Measurements from ENCODE around the gene KLHL3. TPM values are rescaled to one million over a fixed set of nuclear protein-coding genes. Genes with fewer than 3 reads are reported as not detected.

The KLHL3 gene
- total RNA-seq, 1 donor from 2014 or later, result 16.8 TPM

- no peak for DNase-seq (ENCODE audit: low spot score)
Measured at GRCh38 chr5:137582218-137582617, 153.7 kb downstream of the KLHL3 start.

GRCh38 chr5:137581776-137582175, 154.1 kb downstream of the KLHL3 start:
- no peak for DNase-seq (ENCODE audit: low spot score)

DNA sequence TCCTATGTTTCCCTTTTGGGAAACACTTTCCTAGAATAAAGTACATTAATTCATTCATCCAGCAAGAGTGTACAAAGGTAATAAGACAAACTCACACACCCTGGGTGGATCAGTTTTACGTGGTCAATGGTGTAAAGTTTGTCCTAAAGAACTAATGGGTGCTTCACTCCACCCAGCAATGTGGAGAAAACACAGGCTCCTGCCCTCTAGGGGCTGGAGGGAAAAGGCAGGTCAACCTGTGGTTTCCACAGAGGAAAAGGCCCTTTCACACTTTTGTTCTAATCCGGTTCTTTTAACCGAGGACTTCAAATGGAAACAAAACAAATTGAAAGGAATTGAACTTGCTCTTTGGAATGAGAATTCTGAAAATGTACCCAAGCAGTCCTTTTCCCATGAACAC, 155.9 kb downstream of the KLHL3 start:
- DNase-seq (ENCODE audit: low spot score), result no peak

- no peak for DNase-seq (ENCODE audit: low spot score)
Measured at GRCh38 chr5:137575847-137576246, 160.0 kb downstream of the KLHL3 start.

DNA sequence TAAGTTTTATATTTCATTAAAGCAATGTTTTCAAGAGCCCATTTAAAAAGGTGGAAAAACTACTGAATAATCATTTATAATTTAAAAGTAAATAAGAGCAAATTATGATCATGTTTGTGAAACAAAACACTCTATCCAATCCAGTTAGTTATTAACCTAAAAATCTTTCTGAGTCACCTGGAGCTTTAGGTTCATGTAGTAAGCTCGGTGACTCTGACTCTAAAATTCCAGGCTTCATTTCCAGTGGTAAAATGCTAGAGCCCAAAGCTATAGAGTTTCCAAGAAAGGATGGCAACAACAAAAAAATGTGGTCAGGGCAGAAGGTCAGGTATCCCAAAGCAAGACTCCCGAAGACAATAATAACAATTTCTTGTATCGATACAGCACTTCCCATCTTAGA, 160.7 kb downstream of the KLHL3 start:
- DNase-seq (ENCODE audit: low spot score), result no peak

DNA sequence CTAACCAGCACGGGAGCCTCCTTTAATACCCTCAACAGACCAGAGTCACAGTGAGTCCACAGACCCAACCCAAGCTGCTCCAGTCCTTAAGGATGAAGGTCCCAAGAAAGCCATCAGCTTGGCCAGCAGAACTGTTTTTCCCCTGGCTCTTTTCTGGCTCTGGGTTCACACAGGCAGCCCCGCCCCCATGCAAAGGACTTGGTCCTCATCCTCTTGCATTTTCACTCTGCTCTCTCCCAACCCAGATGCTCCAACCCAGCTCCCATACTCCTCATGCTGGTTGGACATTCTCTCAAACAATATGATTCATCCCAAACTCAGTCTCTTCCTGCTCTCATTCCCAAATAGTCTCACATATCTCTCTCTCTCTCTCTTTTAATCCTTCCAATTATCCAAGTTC, 162.5 kb downstream of the KLHL3 start:
- no peak for DNase-seq (ENCODE audit: low spot score)

DNA sequence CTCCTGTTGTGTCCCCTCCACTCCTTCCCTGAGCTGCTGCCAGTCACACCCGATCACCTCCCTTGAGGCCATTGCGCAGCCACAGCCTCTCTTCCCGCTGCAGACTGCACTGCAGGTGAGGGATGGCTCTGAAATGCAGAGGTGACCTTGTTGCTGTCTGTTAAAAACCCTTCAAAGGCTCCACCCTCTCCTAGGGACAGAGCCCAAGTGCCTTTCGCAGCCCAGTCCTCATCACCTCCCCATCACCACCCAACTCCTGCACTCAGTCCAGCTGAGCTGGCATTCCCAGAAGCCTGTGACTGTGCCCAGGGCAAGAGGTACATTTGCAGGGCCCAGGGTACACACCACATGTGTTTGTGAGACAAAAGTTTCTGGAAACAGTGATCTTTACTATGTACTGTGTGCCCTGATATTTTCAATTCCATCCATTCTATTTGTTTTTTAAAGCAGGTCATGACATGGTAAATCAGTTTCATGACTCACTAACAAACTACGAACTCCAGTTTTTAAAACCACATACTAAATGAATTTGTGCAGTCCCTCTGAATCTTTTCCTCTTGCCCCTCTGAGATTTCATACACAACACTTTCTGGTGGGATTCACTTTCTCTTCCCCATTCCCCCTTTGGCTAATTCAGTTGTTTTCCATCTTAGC, 163.7 kb downstream of the KLHL3 start:
- no peak for DNase-seq (ENCODE audit: low spot score)

DNA sequence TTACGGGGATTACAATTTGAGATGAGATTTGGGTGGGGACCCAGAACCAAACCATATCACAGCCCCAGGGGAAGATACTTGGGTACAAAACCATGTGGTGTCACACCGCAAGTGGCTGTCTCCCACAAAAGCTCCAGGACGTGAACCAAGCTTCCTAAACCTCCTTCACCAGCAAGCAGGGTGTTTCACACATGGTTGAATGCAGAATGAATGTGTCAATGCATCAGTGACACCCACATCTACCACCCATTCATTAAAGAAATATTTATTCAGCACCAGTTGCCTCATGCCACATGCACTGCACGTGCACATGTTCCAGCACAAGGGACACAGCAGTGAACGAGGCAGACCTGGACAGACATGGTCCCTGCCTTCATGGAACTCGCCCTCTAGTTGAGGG, 165.8 kb downstream of the KLHL3 start:
- no peak for DNase-seq (ENCODE audit: low spot score)

Other genes starting within 250 kb of the KLHL3 start
- gene SPOCK1, start 236.8 kb downstream of the KLHL3 start, total RNA-seq, result 15.6 TPM
- 34.7 TPM for gene HNRNPA0, start 18.3 kb upstream of the KLHL3 start, total RNA-seq
- 1.3 TPM for gene MYOT, start 131.8 kb upstream of the KLHL3 start, total RNA-seq
- not detected for gene PKD2L2, start 153.4 kb upstream of the KLHL3 start, total RNA-seq